Neural cell (in vitro differentiated cells): ENCODE measurements around the gene LMO2. TPM values are rescaled to one million over a fixed set of nuclear protein-coding genes. Genes with fewer than 3 reads are reported as not detected.
A peak's percentile ranks its signal among the peaks of the same experiment; 100 is the strongest.

ENCODE experiments used
- H2AFZ ChIP-seq: fragments of 200-600, 300-800 bp; sonication (generic), shearing (Covaris generic); 2 replicates; pipeline ENCODE4 v1.6.0; 2014; ENCODE audit warnings: low read depth, mild to moderate bottlenecking, antibody characterized with exemption, low read length, moderate library complexity
- H3F3A ChIP-seq: fragments of 200-600 bp; shearing (Covaris generic); 2 replicates; pipeline ENCODE4 v1.6.1; 2016; ENCODE audit warnings: mild to moderate bottlenecking, moderate library complexity, mixed read lengths, antibody characterized with exemption, low read length; ENCODE audit not compliant: insufficient read depth, poor library complexity, severe bottlenecking
- H3K27ac ChIP-seq: fragments of 200-600, 300-800 bp; sonication (generic), shearing (Covaris generic); 2 replicates; pipeline ENCODE4 v1.5.1; 2014; ENCODE audit warnings: mild to moderate bottlenecking, low read length, moderate library complexity
- H3K27me3 ChIP-seq: fragments of 300-800, 200-600 bp; sonication (generic), shearing (Covaris generic); 2 replicates; pipeline ENCODE4 v1.6.0; 2014; ENCODE audit warnings: mild to moderate bottlenecking, low read depth, low read length, moderate library complexity; ENCODE audit not compliant: insufficient read depth
- H3K36me3 ChIP-seq: fragments of 300-800, 200-600 bp; sonication (generic), shearing (Covaris generic); 2 replicates; pipeline ENCODE4 v1.5.1; 2014; ENCODE audit warnings: mild to moderate bottlenecking, antibody characterized with exemption, low read length, moderate library complexity; ENCODE audit not compliant: insufficient read depth
- H3K4me2 ChIP-seq: fragments of 300-800, 200-600 bp; sonication (generic), shearing (Covaris generic); 2 replicates; pipeline ENCODE4 v1.6.0; 2014; ENCODE audit warnings: mild to moderate bottlenecking, low read length
- H3K4me3 ChIP-seq: fragments of 300-800, 200-600 bp; sonication (generic), shearing (Covaris generic); 2 replicates; pipeline ENCODE4 v1.5.1; 2014; ENCODE audit warnings: mild to moderate bottlenecking, low read length, moderate library complexity
- H3K79me2 ChIP-seq: fragments of 200-600 bp; shearing (Covaris generic); replicated peaks from 2 replicates; pipeline ENCODE4 v1.6.0; 2014; ENCODE audit warnings: mild to moderate bottlenecking, low read length, moderate library complexity; ENCODE audit not compliant: insufficient read depth
- H3K9ac ChIP-seq: fragments of 300-800, 200-600 bp; sonication (generic), shearing (Covaris generic); 2 replicates; pipeline ENCODE4 v1.6.1; 2016; ENCODE audit warnings: mild to moderate bottlenecking, low read length, mixed read lengths
- H3K9me2 ChIP-seq: fragments of 200-600 bp; shearing (Covaris generic); 2 replicates; pipeline ENCODE4 v1.6.1; 2016; ENCODE audit warnings: mild to moderate bottlenecking, low read length, mixed read lengths; ENCODE audit not compliant: insufficient read depth
- H3K9me3 ChIP-seq: fragments of 200-600, 300-800 bp; sonication (generic), shearing (Covaris generic); 2 replicates; pipeline ENCODE4 v1.6.1; 2016; ENCODE audit warnings: mild to moderate bottlenecking, mixed run types, low read length, moderate library complexity, mixed read lengths
- H4K20me1 ChIP-seq: fragments of 200-600 bp; shearing (Covaris generic); 2 replicates; pipeline ENCODE4 v1.6.1; 2016; ENCODE audit warnings: mild to moderate bottlenecking, mixed run types; ENCODE audit not compliant: insufficient read depth
- CTCF ChIP-seq: fragments of 450-650 bp; IDR thresholded peaks from 2 replicates; pipeline ENCODE4 v1.5.1; 2014; ENCODE audit warnings: antibody characterized with exemption, mild to moderate bottlenecking, moderate library complexity; ENCODE audit not compliant: poor library complexity, severe bottlenecking
- EP300 ChIP-seq: fragments of 450-650 bp; conservative IDR thresholded peaks from 2 replicates; pipeline ENCODE4 v1.6.1; 2014; ENCODE audit warnings: antibody characterized with exemption, mild to moderate bottlenecking, moderate library complexity; ENCODE audit not compliant: poor library complexity, severe bottlenecking
- EZH2 ChIP-seq: fragments of 200-600, 300-800 bp; shearing (Covaris generic), sonication (generic); IDR thresholded peaks from 2 replicates; pipeline ENCODE4 v1.6.1; 2014; ENCODE audit warnings: antibody characterized with exemption, low read length, borderline replicate concordance, mild to moderate bottlenecking; ENCODE audit not compliant: insufficient read depth, poor library complexity, severe bottlenecking
- MXI1 ChIP-seq: fragments of 450-650 bp; conservative IDR thresholded peaks from 2 replicates; pipeline ENCODE4 v1.6.1; 2014; ENCODE audit warnings: antibody characterized with exemption, mild to moderate bottlenecking; ENCODE audit not compliant: poor library complexity, severe bottlenecking
- POLR2AphosphoS5 ChIP-seq: IDR thresholded peaks from 2 replicates; pipeline ENCODE4 v1.6.1; 2012
- RAD21 ChIP-seq: fragments of 450-650 bp; conservative IDR thresholded peaks from 2 replicates; pipeline ENCODE4 v1.6.1; 2014; ENCODE audit warnings: antibody characterized with exemption, mild to moderate bottlenecking, moderate library complexity
- REST ChIP-seq: IDR thresholded peaks from 2 replicates; pipeline ENCODE4 v1.6.1; 2012; ENCODE audit warnings: borderline replicate concordance
- SMC3 ChIP-seq: fragments of 450-650 bp; conservative IDR thresholded peaks from 2 replicates; pipeline ENCODE4 v1.6.1; 2014; ENCODE audit warnings: antibody characterized with exemption, mild to moderate bottlenecking, moderate library complexity; ENCODE audit not compliant: poor library complexity
- TAF1 ChIP-seq: IDR thresholded peaks from 2 replicates; pipeline ENCODE4 v1.6.1; 2012; ENCODE audit warnings: low read depth
- polyA plus RNA-seq: library from polyadenylated mRNA; depleted of rRNA; stranded (reverse); fragments of >200 nt; gene quantifications from 2 replicates; pipeline ENCODE4 v1.2.3, GENCODE V29; 2014

Gene LMO2
- polyA plus RNA-seq, 1 donor from 2014 or later: 33.2 TPM

GRCh38 chr11:33857933-33858371, 33.9 kb downstream of the LMO2 start:
- Histone ChIP-seq H3K27ac (no peak overlapping the region), H3K27me3 (no peaks in the 10 kb centered on the region), H3K9me3 (no peaks in the 10 kb centered on the region), H4K20me1 (no peaks in the 10 kb centered on the region), H3K4me3 (no peak overlapping the region), H3K4me2 (no peak overlapping the region), H3K9me2 (no peaks in the 10 kb centered on the region), H3F3A (no peaks in the 10 kb centered on the region), H3K36me3 (no peaks in the 10 kb centered on the region), H3K9ac (no peak overlapping the region), H3K79me2 (no peaks in the 10 kb centered on the region), H2AFZ (no peak overlapping the region)
- TF ChIP-seq POLR2AphosphoS5 (no peak), SMC3 (peak; percentile 97), CTCF (peak; percentile 95), REST (no peak), EP300 (no peak), TAF1 (no peak), EZH2 (no peak), RAD21 (peak; percentile 97)

GRCh38 chr11:33855500-33855899, 36.4 kb downstream of the LMO2 start:
- no peaks in the 10 kb centered on the region for H3F3A ChIP-seq
- no peak for TF ChIP-seq REST
- no peak for TF ChIP-seq TAF1
- TF ChIP-seq POLR2AphosphoS5: no peak
- no peak for TF ChIP-seq EZH2
- no peak for TF ChIP-seq MXI1
- no peak for TF ChIP-seq RAD21
- TF ChIP-seq CTCF: no peak
- TF ChIP-seq SMC3: no peak
- no peak for TF ChIP-seq EP300
- no peaks in the 10 kb centered on the region for H3K36me3 ChIP-seq
- no peak overlapping the region for H2AFZ ChIP-seq
- H3K4me3 ChIP-seq: no peak overlapping the region
- H3K27me3 ChIP-seq: no peaks in the 10 kb centered on the region
- H4K20me1 ChIP-seq: no peaks in the 10 kb centered on the region
- H3K27ac ChIP-seq: no peak overlapping the region
- H3K9me2 ChIP-seq: no peaks in the 10 kb centered on the region
- no peak overlapping the region for H3K4me2 ChIP-seq
- H3K9ac ChIP-seq: no peak overlapping the region
- no peaks in the 10 kb centered on the region for H3K9me3 ChIP-seq
- no peaks in the 10 kb centered on the region for H3K79me2 ChIP-seq
